ENCODE results near the gene BCR. TPM values are rescaled to one million over a fixed set of nuclear protein-coding genes. Genes with fewer than 3 reads are reported as not detected.
"Not testable (repeated sequence)": the region's sequence is repeated elsewhere in the genome, so short reads cannot be mapped to it uniquely, and the experiment has no call there.

The BCR gene
- total RNA-seq, 1 donor from 2014 or later, result 12.5 TPM

DNA sequence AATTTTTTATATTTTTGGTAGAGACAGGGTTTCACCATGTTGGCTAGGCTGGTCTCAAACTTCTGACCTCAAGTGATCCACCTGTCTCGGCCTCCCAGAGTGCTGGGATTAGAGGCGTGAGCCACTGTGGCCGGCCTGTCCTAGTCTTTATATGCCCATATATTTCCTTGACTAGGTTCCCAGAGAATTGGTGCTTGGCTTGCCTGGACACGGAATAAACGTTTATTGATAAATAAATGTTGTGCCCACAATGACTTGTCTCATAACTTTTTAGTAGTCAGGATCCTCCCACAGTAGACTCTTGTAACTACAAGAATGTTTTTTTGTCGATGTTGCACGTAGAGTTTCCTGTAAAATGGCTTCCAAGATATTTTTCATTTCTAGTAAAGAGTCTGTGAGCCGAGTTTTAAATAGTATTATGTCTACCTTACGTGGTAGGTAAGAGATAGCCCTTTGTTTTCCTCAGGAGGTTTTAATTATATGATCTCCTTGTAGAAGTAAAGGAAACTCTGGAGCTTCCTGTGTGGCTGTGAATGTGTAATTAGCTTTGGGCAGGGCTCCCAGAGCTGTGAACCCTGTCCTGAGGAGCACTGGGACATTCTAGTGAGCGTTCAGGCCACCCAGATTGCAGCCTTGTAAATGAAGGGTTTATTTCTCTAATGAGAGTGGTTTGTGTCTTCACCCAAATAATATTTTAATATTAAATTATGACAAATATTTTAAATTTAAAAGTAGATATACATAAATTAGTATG is 161.8 kb downstream of the BCR start:
- H3K4me3 ChIP-seq (ENCODE audit: low read length in 3 of 3); H3K27ac ChIP-seq (ENCODE audit: low read depth, low read length); H3K36me3 ChIP-seq (ENCODE audit: control insufficient read depth in 3 of 3, insufficient read depth in 3 of 3, low read length in 3 of 3); H3K9me3 ChIP-seq (ENCODE audit: control insufficient read depth in 3 of 3, low read length in 3 of 3); H3K9ac ChIP-seq (ENCODE audit: low read depth in 1 of 3, low read length in 3 of 3); H3K27me3 ChIP-seq (ENCODE audit: control insufficient read depth in 3 of 3, insufficient read depth in 3 of 3, low read length in 3 of 3); H3K4me1 ChIP-seq (ENCODE audit: control insufficient read depth in 3 of 3, insufficient read depth in 3 of 3, low read length in 3 of 3): not testable (repeated sequence)

DNA sequence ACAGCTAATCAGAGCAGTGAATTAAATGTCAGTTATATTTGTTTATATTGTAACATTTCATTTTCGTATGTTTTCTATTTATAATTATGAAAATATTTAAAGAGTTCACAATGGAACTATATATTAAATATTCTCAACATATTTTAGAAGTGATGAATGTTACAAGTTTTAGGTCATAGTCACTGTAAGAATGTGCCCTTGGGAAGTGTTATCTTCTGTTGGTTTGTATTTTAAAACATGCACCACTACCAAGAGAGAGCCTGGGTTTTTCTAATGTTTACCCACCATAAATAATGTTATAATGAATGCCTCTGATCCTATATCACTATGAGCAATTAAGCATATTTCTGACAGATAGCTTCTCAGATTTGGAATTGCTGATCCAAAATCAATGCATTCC is 171.0 kb downstream of the BCR start:
- Histone ChIP-seq H3K27ac (ENCODE audit: low read depth, low read length) (no peak overlapping the region), H3K4me1 (ENCODE audit: control insufficient read depth in 3 of 3, insufficient read depth in 3 of 3, low read length in 3 of 3) (no peaks in the 10 kb centered on the region), H3K4me3 (ENCODE audit: low read length in 3 of 3) (no peak overlapping the region), H3K27me3 (ENCODE audit: control insufficient read depth in 3 of 3, insufficient read depth in 3 of 3, low read length in 3 of 3) (peaks cover 5 to 11% (median 8%) of the 10 kb centered on the region in 3 donors), H3K9me3 (ENCODE audit: control insufficient read depth in 3 of 3, low read length in 3 of 3) (no peaks in the 10 kb centered on the region), H3K9ac (ENCODE audit: low read depth in 1 of 3, low read length in 3 of 3) (no peak overlapping the region), H3K36me3 (ENCODE audit: control insufficient read depth in 3 of 3, insufficient read depth in 3 of 3, low read length in 3 of 3) (no peaks in the 10 kb centered on the region)

DNA sequence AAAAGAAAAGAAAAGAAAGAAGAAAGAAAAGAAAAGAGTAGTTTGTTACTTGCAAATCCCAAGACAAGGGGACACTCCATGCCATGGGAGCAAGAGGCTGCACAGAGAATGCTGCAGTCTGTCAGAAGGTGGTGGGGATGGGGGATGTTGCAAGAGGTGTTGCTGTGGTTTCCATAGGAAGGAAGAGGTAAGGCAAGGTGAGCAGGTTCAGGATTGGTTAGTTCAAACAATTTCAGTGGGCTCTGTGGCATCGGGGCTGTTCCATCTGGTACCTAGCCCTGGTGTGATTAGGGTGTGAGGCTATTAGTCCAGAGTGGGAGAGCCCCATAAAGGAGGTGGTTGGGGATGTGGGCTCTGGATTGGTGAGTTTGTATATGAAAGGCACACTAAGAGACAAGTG is 172.7 kb downstream of the BCR start:
- Histone ChIP-seq H3K9ac (ENCODE audit: low read depth in 1 of 3, low read length in 3 of 3) (no peak overlapping the region), H3K4me3 (ENCODE audit: low read length in 3 of 3) (no peak overlapping the region), H3K36me3 (ENCODE audit: control insufficient read depth in 3 of 3, insufficient read depth in 3 of 3, low read length in 3 of 3) (no peaks in the 10 kb centered on the region), H3K27ac (ENCODE audit: low read depth, low read length) (no peak overlapping the region), H3K27me3 (ENCODE audit: control insufficient read depth in 3 of 3, insufficient read depth in 3 of 3, low read length in 3 of 3) (peaks cover 5 to 15% (median 12%) of the 10 kb centered on the region in 3 donors), H3K9me3 (ENCODE audit: control insufficient read depth in 3 of 3, low read length in 3 of 3) (no peaks in the 10 kb centered on the region), H3K4me1 (ENCODE audit: control insufficient read depth in 3 of 3, insufficient read depth in 3 of 3, low read length in 3 of 3) (peaks cover 0 to 2% (median 0%) of the 10 kb centered on the region in 3 donors)

DNA sequence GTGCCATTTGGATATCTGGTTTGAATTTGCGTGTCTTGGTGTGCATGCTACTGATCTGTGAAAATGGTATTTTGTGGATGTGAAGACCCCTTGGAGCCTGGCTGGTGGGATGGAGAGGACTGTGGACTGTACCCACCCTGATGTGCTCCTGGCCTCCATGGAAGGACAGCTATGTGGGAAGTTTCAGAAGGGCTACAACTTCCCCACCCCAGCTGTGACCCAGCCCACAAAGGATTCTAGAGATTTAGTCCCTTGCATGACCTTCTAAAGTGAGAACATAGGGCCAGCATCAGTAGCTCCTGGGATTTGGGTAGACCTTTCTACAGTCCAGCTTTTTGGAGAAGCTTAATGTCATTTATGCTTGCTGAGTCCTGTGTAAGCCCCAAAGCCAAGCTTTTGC is 173.4 kb downstream of the BCR start:
- Histone ChIP-seq H3K27me3 (ENCODE audit: control insufficient read depth in 3 of 3, insufficient read depth in 3 of 3, low read length in 3 of 3) (peaks cover 5 to 15% (median 12%) of the 10 kb centered on the region in 3 donors), H3K4me1 (ENCODE audit: control insufficient read depth in 3 of 3, insufficient read depth in 3 of 3, low read length in 3 of 3) (peaks cover 0 to 2% (median 0%) of the 10 kb centered on the region in 3 donors), H3K36me3 (ENCODE audit: control insufficient read depth in 3 of 3, insufficient read depth in 3 of 3, low read length in 3 of 3) (no peaks in the 10 kb centered on the region), H3K9ac (ENCODE audit: low read depth in 1 of 3, low read length in 3 of 3) (no peak overlapping the region), H3K4me3 (ENCODE audit: low read length in 3 of 3) (no peak overlapping the region), H3K9me3 (ENCODE audit: control insufficient read depth in 3 of 3, low read length in 3 of 3) (no peaks in the 10 kb centered on the region), H3K27ac (ENCODE audit: low read depth, low read length) (no peak overlapping the region)

DNA sequence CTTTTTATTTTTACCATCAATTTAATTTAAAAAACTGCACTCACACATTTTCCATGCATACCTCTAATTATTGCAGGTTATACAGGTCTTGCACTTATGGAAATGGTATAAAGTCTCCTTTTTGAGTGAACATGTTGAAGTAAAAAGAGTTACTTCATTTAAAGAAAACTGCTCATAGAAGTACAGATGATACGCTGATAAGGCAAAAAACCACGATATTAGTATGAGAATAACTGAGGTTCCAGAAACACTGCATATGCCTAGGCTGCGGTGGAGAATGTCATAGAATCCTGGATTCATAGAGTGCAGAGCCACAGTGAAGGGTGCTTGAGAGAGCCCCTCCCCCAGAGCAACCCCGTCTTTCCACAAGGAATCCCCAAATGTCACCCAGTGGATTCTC is 175.8 kb downstream of the BCR start:
- peaks cover 0 to 2% (median 0%) of the 10 kb centered on the region in 3 donors for H3K4me1 ChIP-seq (ENCODE audit: control insufficient read depth in 3 of 3, insufficient read depth in 3 of 3, low read length in 3 of 3)
- H3K27me3 ChIP-seq (ENCODE audit: control insufficient read depth in 3 of 3, insufficient read depth in 3 of 3, low read length in 3 of 3), result peaks cover 7 to 15% (median 12%) of the 10 kb centered on the region in 3 donors
- H3K9me3 ChIP-seq (ENCODE audit: control insufficient read depth in 3 of 3, low read length in 3 of 3), result no peaks in the 10 kb centered on the region
- H3K36me3 ChIP-seq (ENCODE audit: control insufficient read depth in 3 of 3, insufficient read depth in 3 of 3, low read length in 3 of 3), result no peaks in the 10 kb centered on the region
- H3K27ac ChIP-seq (ENCODE audit: low read depth, low read length), result no peak overlapping the region
- H3K9ac ChIP-seq (ENCODE audit: low read depth in 1 of 3, low read length in 3 of 3), result no peak overlapping the region
- no peak overlapping the region for H3K4me3 ChIP-seq (ENCODE audit: low read length in 3 of 3)

DNA sequence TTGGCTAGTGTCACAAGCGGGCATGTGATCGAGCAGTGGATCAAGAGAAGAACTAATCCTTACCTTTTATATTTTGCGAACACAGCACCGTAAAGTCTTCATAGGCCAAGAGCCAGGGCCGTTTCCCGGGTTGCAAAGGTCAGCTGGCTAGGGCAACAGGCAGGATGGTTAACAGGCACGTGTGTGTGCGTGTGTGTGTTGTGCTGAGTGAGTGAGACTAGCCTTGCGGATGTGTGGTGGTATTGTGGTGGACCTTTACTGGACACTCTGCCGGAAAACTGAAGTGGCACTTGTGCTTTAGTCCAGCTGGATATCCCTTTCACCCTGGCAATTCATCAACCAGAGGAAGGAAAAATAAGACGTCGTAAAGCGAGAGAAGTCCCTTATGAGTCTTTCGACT is 176.7 kb downstream of the BCR start:
- Histone ChIP-seq H3K9me3 (ENCODE audit: control insufficient read depth in 3 of 3, low read length in 3 of 3) (no peaks in the 10 kb centered on the region), H3K9ac (ENCODE audit: low read depth in 1 of 3, low read length in 3 of 3) (no peak overlapping the region), H3K4me1 (ENCODE audit: control insufficient read depth in 3 of 3, insufficient read depth in 3 of 3, low read length in 3 of 3) (peaks cover 0 to 2% (median 0%) of the 10 kb centered on the region in 3 donors), H3K4me3 (ENCODE audit: low read length in 3 of 3) (no peak overlapping the region), H3K27me3 (ENCODE audit: control insufficient read depth in 3 of 3, insufficient read depth in 3 of 3, low read length in 3 of 3) (peaks cover 4 to 12% (median 11%) of the 10 kb centered on the region in 3 donors), H3K36me3 (ENCODE audit: control insufficient read depth in 3 of 3, insufficient read depth in 3 of 3, low read length in 3 of 3) (no peaks in the 10 kb centered on the region), H3K27ac (ENCODE audit: low read depth, low read length) (no peak overlapping the region)

DNA sequence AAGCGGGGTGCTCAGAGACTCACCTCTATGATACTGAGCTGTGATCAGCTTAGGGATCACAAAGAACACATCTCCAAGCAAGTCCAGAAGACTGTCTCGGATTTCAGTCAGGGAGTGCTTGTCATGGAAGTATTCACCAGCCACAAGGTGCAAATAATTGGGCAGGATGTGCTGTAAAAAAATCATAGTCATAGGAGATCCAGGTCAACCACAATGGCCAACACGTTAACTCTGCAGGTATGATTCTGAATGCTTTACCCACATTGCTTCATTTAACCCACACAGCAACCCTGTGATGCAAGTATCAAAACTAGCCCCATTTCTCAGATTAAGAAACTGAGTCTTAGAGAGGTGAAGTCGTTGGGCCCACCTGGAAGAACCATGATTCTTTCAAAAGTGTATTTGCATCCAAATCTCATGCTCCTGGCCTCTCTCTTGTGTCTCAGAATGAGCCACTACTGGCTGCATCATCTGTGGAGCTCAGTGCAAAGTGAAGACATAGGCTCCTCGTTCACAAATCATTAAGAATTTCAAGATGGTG is 179.3 kb downstream of the BCR start:
- H3K4me1 ChIP-seq (ENCODE audit: control insufficient read depth in 3 of 3, insufficient read depth in 3 of 3, low read length in 3 of 3), result peaks cover 0 to 2% (median 0%) of the 10 kb centered on the region in 3 donors
- peaks cover 2 to 7% (median 3%) of the 10 kb centered on the region in 3 donors for H3K27me3 ChIP-seq (ENCODE audit: control insufficient read depth in 3 of 3, insufficient read depth in 3 of 3, low read length in 3 of 3)
- H3K36me3 ChIP-seq (ENCODE audit: control insufficient read depth in 3 of 3, insufficient read depth in 3 of 3, low read length in 3 of 3), result no peaks in the 10 kb centered on the region
- H3K27ac ChIP-seq (ENCODE audit: low read depth, low read length), result no peak overlapping the region
- no peak overlapping the region for H3K4me3 ChIP-seq (ENCODE audit: low read length in 3 of 3)
- H3K9me3 ChIP-seq (ENCODE audit: control insufficient read depth in 3 of 3, low read length in 3 of 3), result no peaks in the 10 kb centered on the region
- no peak overlapping the region for H3K9ac ChIP-seq (ENCODE audit: low read depth in 1 of 3, low read length in 3 of 3)

DNA sequence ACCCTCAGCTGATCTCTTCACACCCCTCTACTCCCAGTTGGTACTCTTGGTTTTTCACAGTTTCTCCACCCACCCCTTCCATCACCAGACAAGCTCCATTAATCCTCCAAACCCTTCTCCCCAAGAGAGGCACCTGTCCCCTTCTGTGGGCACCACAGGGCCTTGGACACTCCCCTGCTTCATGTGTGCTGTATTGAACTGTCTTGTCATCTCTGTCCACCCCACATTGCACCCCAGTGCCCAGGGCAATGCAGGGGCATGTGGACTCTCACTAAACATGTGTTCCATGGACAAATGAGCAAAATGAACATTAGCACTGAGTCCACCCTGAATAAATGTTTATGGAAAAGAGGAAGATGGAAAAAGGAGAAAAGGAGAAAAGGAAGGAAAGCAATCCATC is 181.4 kb downstream of the BCR start:
- no peak overlapping the region for H3K27ac ChIP-seq (ENCODE audit: low read depth, low read length)
- no peaks in the 10 kb centered on the region for H3K9me3 ChIP-seq (ENCODE audit: control insufficient read depth in 3 of 3, low read length in 3 of 3)
- peaks cover 3 to 6% (median 4%) of the 10 kb centered on the region in 3 donors for H3K27me3 ChIP-seq (ENCODE audit: control insufficient read depth in 3 of 3, insufficient read depth in 3 of 3, low read length in 3 of 3)
- no peak overlapping the region for H3K9ac ChIP-seq (ENCODE audit: low read depth in 1 of 3, low read length in 3 of 3)
- no peak overlapping the region for H3K4me3 ChIP-seq (ENCODE audit: low read length in 3 of 3)
- no peaks in the 10 kb centered on the region for H3K36me3 ChIP-seq (ENCODE audit: control insufficient read depth in 3 of 3, insufficient read depth in 3 of 3, low read length in 3 of 3)
- H3K4me1 ChIP-seq (ENCODE audit: control insufficient read depth in 3 of 3, insufficient read depth in 3 of 3, low read length in 3 of 3), result peaks cover 0 to 2% (median 0%) of the 10 kb centered on the region in 3 donors

DNA sequence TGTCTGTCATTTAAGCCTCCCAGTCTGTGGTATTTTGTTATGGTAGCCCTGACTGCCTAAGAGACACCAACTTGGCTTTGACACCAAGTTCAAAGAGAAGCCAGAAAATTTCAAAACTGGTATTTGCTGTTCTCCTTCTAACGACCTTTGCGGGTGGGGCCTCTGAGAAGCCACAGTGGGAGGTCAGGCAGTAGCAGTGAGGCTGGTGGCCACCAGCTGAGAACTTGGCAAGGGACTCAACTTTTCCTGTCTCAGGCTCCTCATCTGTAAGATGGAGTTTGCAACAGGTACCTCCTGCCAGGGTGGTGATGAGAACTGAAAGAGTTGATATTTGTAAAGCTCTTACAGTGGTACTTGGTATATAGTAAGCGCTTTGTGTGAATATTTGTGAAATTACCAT is 183.4 kb downstream of the BCR start:
- no peak overlapping the region for H3K4me3 ChIP-seq (ENCODE audit: low read length in 3 of 3)
- peaks cover 3 to 11% (median 9%) of the 10 kb centered on the region in 3 donors for H3K27me3 ChIP-seq (ENCODE audit: control insufficient read depth in 3 of 3, insufficient read depth in 3 of 3, low read length in 3 of 3)
- H3K36me3 ChIP-seq (ENCODE audit: control insufficient read depth in 3 of 3, insufficient read depth in 3 of 3, low read length in 3 of 3), result no peaks in the 10 kb centered on the region
- H3K9ac ChIP-seq (ENCODE audit: low read depth in 1 of 3, low read length in 3 of 3), result no peak overlapping the region
- H3K27ac ChIP-seq (ENCODE audit: low read depth, low read length), result no peak overlapping the region
- no peaks in the 10 kb centered on the region for H3K4me1 ChIP-seq (ENCODE audit: control insufficient read depth in 3 of 3, insufficient read depth in 3 of 3, low read length in 3 of 3)
- H3K9me3 ChIP-seq (ENCODE audit: control insufficient read depth in 3 of 3, low read length in 3 of 3), result no peaks in the 10 kb centered on the region

DNA sequence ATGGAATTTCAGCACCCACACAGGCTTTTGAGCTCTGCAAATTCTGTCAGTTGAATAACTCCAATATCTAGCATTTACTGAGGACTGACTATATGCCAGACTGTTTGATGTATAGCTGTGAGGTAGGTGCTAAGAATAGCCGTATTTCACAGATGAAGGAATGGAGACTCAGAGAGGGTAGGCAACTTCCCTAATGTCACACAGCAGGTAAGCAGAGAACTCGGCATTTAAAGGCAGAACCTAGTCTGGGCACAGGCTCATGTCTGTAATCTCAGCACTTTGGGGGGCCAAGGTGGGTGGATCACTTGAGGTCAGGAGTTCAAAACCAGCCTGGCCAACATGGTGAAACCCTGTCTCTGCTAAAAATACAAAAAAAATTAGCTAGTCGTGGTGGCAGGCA is 184.1 kb downstream of the BCR start:
- Histone ChIP-seq H3K9me3 (ENCODE audit: control insufficient read depth in 3 of 3, low read length in 3 of 3) (no peaks in the 10 kb centered on the region), H3K4me3 (ENCODE audit: low read length in 3 of 3) (no peak overlapping the region), H3K4me1 (ENCODE audit: control insufficient read depth in 3 of 3, insufficient read depth in 3 of 3, low read length in 3 of 3) (no peaks in the 10 kb centered on the region), H3K27ac (ENCODE audit: low read depth, low read length) (no peak overlapping the region), H3K27me3 (ENCODE audit: control insufficient read depth in 3 of 3, insufficient read depth in 3 of 3, low read length in 3 of 3) (peaks cover 10 to 15% (median 15%) of the 10 kb centered on the region in 3 donors), H3K36me3 (ENCODE audit: control insufficient read depth in 3 of 3, insufficient read depth in 3 of 3, low read length in 3 of 3) (no peaks in the 10 kb centered on the region), H3K9ac (ENCODE audit: low read depth in 1 of 3, low read length in 3 of 3) (no peak overlapping the region)
